Activated naive CD4-positive, alpha-beta T cell treated with Interleukin-2 at 50 U/mL for 16 hours (primary cell): ENCODE measurements around the gene LENG9.
"Not testable (repeated sequence)": the region's sequence is repeated elsewhere in the genome, so short reads cannot be mapped to it uniquely, and the experiment has no call there.

Experiments
- DNase-seq: peaks from one replicate; pipeline ENCODE4 v3.0.0-alpha.2; 2020

Gene LENG9

GRCh38 chr19:54477650-54478049, 14.1 kb upstream of the LENG9 start:
- no peak for DNase-seq

- no peak for DNase-seq
Observed at GRCh38 chr19:54475706-54476105, 12.1 kb upstream of the LENG9 start.

GRCh38 chr19:54473892-54474372, 10.4 kb upstream of the LENG9 start:
- no peak for DNase-seq

GRCh38 chr19:54473071-54473891, 9.7 kb upstream of the LENG9 start, which contains the start of gene CDC42EP5:
TSS of gene CDC42EP5 (minus strand) at chr19:54473296. CDS start at chr19:54465547, 7,749 bp downstream.
- DNase-seq = no peak

GRCh38 chr19:54470991-54471782, 7.6 kb upstream of the LENG9 start:
- DNase-seq = no peak

GRCh38 chr19:54470276-54470887, 6.8 kb upstream of the LENG9 start:
- no peak for DNase-seq

GRCh38 chr19:54469496-54469934, 5.9 kb upstream of the LENG9 start:
- DNase-seq = no peak

- not testable (repeated sequence) for DNase-seq
Observed at GRCh38 chr19:54466110-54466480, 2.5 kb upstream of the LENG9 start.

GRCh38 chr19:54465426-54466109, 2.0 kb upstream of the LENG9 start:
- no peak for DNase-seq

- peak; percentile 82 for DNase-seq
Observed at GRCh38 chr19:54464630-54465425, 1.2 kb upstream of the LENG9 start.

- DNase-seq = peak; percentile 88
Observed at GRCh38 chr19:54464044-54464629, 559 bp upstream of the LENG9 start.

GRCh38 chr19:54462655-54463530, 685 bp downstream of the LENG9 start:
- peak; percentile 67 for DNase-seq

- no peak for DNase-seq
Observed at GRCh38 chr19:54462047-54462654, 1.4 kb downstream of the LENG9 start.

- DNase-seq = no peak
Observed at GRCh38 chr19:54461613-54462012, 2.0 kb downstream of the LENG9 start.

- no peak for DNase-seq
Observed at GRCh38 chr19:54461210-54461609, 2.4 kb downstream of the LENG9 start.

- DNase-seq = no peak
Observed at GRCh38 chr19:54460230-54461005, 3.2 kb downstream of the LENG9 start.

- DNase-seq = no peak
Observed at GRCh38 chr19:54459282-54460229, 4.0 kb downstream of the LENG9 start.
